Stimulated activated CD8-positive, alpha-beta memory T cell treated with anti-CD3 and anti-CD28 coated beads, Interleukin-4, amount 100 ng/mL, for 24 hours (primary cell): ENCODE data around the gene DNAJC21.
"Not testable (repeated sequence)": the region's sequence is repeated elsewhere in the genome, so short reads cannot be mapped to it uniquely, and the experiment has no call there.

Source experiments
- DNase-seq: peaks from one replicate; pipeline ENCODE4 v3.0.0-alpha.2; 2020; ENCODE audit warnings: low read depth

The DNAJC21 gene

DNA sequence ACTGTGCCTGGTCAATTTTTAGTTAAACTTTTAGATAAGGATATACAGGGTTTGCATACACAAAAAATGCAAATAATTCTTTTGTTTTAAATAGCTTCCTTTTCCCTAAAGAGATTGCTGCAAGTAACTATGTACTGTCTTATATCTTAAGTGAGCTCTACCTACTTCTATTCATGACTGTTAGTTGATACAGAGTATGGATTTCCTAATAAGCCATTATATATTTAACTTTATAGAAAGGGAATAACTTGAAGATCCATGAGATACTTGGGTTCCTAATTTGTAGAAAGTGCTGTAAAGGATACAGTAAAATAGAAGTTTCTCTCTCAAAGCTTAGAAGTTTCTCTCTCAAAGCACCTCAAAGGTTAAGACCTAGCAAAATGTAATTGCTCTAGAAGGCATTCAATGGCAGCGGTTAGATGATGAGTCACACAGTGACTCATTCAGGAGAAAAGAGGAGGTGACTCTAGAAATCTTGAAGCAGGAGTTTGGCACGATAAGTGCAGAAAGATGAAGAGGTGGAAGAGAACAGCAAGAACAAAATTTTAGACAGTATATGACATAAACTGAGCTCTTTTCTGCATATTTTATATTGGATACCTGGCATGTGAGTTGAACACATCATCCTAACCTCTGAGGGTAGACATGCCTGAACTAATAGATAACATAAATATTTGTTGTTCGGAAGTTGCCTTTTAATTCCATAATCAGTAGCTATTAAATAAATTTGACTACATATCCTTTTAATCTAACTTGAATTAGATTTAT, 5.5 kb upstream of the DNAJC21 start:
- DNase-seq, result no peak

DNA sequence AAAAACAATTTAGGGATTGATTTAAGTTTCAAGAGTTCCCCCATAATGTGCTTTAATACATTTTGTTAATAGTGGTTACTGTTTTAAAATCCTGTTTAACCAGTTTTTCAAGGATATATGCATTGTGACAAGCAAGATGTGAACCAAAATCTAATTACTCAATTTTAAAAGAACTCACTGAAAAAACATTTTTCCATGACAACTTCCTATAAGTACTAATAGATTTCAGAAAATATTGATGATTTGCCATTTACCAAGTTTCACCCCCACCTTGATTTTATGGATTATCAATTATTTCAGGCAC, 4.9 kb upstream of the DNAJC21 start:
- DNase-seq, result no peak

DNA sequence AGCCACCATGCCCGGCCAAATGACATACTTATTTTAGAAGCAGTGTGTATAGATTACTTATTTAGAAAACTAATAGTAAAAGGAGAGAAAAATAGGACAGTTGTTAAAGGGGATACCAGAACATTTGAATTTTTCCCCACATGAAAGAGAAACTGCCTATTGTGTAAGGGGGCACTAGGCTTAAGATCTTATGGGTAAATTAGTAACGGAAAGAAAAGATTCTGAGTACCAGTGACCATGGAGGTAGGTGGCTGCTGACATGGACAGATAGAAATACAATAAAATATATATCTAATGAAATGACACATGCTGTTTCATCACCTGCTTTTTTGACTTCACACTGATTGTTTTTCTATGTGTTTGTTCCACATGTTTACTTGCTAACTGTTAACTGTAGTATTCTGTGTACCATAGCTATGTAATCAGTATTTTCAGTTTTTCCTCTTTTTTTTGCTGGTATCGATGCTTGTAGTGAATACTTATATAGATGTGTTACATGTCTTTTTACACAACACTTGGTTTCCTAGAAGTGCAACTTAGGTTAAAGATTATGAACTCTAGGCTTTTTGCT, 3.0 kb upstream of the DNAJC21 start:
- no peak for DNase-seq

DNA sequence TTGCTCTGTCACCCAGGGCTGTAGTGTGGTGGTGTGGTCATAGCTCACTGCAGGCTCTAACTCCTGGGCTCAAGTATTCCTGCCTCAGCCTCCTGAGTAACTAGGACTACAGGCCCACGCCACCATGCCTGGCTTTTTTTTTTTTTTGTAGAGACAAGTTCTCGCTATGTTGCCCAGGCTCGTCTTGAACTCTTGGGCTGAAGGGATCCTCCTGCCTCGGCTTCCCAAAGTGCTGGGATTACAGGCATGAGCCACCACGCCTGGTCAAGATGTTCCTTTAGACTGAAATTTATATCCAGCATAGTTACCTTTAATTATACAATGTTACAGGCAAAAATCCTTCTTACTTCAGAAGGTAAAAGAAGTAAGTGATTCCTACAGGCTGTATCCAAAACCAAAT, 1.6 kb upstream of the DNAJC21 start:
- DNase-seq, result no peak

DNA sequence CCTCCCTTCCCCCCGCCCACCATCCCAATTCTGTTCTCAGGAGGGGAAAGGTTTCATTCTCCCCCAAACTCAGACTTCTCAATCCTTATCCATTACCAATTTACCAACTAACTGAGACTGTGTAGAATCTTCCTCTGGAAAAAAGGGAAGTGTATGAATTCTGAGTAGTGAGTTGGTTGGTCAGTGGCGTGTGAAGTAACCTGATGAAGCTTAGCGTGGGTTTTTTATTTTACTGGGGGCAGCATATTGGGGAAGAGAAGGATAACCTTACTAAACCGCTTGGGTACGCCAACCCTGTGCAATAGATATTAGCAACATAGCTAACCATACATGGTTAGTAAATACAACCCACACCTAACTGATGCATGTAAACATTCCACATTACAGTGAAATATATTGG, 1.1 kb upstream of the DNAJC21 start:
- no peak for DNase-seq

DNA sequence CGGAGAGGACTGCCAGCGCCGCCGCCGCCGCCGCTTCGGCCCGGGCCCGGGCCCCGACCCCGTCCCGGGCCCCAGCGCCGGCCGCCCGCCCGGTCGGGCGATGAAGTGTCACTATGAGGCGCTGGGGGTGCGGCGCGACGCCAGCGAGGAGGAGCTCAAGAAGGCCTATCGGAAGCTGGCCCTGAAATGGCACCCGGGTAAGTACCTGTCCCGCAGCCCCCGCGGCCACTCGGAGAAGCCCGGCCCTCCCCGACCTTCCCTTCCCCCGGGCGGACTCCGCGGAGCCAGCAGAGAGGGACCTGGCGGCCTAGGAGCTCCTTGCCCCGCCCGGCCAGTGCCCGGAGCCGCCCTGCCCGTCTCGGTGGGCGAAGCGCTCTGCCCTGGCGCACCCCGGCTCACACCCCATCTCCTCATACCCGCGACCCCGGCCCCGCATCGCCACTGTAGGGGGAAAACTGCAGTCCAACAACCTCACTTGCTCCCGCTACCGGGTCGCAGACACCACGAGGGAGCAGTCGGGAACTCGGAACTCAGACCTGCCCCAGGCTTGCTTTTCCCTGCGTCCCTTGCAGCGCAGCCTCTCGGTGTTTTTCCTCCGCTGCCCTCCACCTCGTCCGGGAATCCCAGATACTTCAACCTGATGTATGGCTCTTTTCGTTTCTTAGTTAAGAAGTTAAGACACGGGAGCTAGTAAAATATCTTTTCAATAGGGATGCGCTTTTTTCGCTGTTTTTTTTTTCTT, 532 bp downstream of the DNAJC21 start:
- DNase-seq, result peak; percentile 71

DNA sequence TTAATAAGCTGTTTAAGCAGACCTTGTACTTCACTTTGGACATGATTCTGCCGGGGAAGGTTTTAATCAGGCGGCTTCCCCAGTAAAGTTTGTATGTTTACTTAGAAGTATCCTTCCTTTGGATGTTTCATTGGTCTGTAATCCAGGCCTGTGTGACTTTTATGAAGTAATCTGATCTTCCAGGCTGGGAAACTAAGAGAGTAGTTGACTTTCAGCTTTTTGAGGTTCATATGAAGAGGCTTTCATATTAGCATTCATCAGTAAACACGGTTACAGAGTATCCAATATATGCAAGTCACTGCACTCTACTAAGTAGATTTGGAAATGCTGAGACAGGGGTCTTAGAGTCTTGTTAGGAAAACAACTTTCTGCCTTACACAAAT, 1.1 kb downstream of the DNAJC21 start:
- no peak for DNase-seq

DNA sequence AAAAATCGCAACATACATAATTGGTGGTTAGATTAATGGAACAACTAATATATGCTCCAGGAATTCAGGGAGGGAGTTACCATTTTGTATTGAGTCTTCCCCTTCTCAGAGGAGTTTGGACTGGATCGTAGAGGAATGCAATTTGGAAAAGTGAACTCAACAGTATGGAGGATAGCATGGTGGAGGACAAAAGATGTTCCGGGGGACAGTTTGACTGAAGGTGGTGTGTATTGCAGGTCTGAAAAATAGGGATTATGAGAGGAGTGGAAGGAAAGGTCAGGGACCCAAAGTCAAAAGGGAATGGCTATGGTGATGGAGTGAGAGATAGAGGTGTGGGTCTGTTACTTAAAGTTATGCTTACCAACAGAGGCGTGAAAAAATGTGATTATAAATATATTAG, 1.5 kb downstream of the DNAJC21 start:
- no peak for DNase-seq

DNA sequence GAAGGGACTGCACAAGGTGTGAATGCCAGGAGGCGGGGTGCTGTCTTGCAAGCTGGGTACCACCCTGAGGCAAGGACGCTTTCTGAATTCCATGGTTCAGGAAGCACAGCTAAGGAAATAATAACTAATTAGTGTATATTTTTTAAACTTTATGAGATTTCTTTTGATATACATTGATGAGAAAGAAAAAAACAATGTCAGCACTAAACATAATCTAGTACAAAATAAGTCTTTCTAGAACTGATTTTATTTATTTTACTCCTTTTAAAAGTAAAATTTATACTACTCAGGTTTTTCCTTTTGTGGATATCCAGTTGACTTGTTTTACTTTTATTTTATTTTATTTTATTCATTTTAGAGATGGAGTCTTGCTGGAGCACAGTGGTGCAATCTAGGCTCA, 3.6 kb downstream of the DNAJC21 start:
- no peak for DNase-seq

DNA sequence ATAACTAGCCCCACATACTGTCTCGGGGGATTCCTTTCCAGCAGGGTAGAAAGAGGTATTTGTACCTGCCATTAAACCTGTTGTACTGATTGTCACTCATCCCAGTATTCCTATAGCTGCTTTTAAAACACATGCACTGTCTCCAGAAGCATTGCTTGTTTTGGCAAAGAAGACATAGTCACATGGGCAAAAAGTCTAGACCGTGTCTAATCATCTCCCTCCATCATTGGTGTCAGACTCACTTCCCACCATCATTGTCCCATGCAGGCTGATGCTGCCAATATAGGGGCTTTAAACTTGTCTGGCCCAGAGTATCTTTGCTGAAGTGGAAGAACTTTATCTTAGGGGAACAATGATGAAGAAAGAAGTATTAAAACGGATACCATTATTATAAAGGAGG, 12.6 kb downstream of the DNAJC21 start:
- no peak for DNase-seq

DNA sequence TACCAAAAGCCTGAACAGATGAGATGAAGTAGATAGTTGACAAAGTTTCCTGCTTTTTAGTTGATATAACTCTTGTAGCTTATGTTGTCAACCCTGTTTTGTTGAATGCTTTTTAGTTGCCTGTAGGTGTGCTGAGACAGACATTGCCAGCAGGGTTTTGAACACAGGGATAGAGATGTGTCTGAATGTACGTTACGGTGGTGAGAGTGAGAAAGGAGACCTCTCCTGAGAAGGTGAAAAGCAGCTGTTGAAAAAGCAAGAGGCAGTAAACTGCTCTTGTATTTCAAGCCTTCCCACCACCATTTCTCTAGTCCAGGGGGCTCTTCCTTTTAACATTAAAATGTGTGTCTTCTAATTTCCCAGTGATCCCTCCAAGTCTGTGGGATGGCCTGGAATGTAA, 14.7 kb downstream of the DNAJC21 start:
- no peak for DNase-seq

DNA sequence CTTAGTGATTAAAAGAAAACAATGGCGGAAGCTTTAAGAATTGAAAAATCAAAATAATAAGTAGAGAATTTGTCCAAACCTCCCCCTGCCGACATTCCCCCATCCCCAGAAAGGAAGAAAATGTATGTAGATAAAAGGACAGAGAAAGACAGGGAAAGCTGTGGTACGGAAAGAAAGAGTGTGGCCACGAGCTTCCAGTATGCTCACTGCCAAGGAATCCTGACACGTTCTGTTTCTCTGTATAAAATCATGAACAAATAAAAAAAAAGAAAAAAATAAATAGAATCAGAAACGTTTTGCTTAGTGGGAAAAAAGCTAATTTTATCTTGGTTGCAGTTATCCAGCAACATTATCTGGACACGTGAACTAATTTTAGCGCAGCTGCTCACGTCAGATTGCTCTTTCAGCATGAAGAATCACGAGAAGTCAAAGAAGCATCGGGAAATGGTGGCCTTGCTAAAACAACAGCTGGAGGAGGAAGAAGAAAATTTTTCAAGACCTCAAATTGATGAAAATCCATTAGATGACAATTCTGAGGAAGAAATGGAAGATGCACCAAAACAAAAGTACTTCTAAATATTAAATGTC, 15.2 kb downstream of the DNAJC21 start:
- no peak for DNase-seq

DNA sequence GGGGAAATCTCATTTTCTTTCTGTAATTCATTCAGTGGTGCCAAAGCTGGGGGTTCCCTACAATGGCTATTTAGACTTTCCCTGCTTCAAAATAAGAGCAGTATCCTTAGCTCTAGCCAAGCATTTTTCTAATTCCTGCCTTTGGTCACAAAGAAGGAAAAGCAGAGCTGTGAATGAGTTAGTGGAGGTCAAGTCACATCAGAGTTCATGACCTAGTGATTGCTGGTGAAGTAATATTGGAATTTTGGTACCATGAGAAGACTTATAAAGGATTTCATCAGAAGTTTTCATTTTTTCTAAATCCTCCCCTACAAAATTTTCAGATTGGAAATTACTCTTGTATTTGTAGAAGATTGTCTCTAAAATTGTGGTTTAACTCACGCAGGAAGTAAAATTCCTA, 28.0 kb downstream of the DNAJC21 start:
- DNase-seq, result no peak

DNA sequence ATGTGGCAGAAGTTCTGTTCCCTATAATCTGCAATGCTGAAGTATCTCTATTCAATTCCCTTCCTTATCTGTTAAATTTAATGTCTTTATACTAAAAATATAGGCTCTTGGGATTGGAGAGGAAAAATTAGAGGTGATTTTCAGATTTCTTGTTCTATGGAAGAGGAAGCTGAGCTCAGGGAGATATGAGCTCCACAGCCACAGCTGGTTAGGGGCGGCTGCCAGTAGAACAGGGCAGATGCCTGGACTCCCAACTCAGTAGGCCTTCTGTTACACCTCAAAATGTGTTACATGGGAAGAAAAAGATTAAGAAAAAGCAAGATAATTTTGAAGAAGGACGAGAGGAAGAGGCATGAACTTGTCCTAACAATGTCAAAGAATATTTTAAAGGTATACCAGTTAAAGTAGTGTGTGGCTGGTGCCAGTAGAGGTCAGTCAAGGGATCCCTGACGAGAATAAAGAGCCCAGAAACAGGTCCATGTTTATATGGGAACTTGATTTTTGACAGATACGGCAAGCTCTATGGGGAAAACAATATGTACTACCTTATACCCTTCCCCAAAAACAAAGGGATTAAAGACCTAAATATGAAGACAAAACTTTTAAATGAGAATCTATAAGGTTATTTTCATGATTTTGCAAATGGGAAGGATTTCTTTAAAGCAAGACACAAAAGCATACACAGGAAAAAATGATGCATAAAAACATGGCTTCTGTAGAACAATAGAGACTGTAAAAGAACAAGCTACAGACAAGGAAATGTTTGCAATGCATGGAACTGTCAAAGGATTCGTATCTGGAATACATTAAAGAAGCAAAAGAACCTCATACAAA, 28.7 kb downstream of the DNAJC21 start:
- no peak for DNase-seq

DNA sequence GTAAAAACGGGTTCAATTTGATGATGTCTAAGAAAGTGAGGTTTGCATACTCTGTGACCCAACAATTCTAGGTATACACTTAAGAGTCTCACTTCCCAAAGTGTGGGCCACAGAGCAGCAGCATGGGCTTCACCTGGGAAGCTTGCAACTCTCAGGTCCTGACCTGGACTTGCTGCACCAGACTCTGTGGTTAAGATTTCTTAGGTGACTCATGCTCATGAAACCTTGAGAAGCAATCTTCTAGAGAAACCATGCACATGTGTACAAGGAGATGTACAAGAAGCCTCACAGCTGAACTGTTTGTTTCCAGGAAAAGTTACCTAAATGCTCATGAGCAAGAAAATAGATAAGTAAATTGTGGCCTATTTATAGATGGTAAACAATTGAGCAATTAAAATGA, 30.0 kb downstream of the DNAJC21 start:
- DNase-seq, result peak; percentile 2

DNA sequence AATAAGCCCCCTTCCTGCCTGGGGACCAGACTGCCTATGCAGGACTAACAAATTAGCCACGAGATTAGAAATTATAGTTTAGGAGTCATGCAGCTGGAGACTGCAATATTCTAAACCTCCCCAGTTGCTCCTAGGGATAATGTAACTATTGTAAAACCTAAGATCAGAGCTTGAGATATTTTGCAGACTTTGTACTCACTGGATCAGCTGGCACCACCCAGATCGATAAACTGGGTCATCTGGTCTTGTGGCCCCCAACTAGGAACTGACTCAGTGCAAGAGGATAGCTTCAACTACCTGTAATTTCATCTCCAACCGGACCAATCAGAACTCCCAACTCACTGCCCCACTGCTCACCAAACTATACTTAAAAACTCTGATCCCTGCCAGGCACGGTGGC, 38.2 kb downstream of the DNAJC21 start:
- DNase-seq, result no peak

DNA sequence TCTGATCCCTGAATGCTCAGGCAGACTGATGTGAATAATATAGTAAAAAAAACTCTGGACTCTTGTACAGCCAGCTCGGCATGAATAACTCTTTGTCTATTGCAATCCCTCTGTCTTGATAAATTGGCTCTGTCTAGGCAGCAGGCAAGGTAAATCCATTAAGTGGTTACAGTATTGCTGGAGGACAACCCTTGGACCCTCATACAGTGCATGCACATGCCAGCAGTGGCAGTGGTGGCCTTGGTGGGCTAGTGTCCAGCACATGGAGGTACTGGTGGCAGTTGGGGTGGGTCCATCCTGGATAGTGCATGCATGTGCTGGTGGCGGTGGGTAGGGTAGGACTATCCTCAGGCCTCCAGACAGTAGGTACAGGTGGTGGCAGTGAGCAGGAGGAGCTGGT, 38.9 kb downstream of the DNAJC21 start:
- DNase-seq, result no peak

DNA sequence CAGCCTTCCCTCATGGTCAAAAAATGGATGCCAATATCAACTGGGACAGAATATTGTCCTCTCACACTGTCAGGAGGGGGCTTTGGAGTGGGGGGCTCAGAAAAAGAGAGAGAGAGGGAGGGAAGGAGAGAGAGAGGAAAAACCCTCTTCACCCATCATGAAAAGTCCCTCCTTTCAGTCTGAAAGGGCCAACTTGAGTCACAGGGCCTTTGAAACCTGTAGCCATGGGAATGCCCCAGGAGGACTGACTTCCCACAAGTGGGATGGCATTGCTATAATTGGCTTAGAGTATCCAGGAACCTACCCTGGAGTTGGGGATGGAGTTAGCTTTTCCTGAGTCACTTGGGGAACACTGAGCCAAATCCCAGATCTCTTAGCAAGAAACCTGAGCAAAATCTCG, 41.2 kb downstream of the DNAJC21 start:
- DNase-seq, result no peak

DNA sequence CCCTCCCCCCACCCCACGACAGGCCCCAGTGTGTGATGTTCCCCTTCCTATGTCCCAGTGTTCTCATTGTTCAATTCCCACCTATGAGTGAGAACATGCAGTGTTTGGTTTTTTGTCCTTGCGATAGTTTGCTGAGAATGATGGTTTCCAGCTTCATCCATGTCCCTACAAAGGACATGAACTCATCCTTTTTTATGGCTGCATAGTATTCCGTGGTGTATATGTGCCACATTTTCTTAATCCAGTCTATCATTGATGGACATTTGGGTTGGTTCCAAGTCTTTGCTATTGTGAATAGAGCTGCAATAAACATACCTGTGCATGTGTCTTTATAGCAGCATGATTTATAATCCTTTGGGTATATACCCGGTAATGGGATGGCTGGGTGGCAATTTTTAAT, 42.3 kb downstream of the DNAJC21 start:
- not testable (repeated sequence) for DNase-seq

DNA sequence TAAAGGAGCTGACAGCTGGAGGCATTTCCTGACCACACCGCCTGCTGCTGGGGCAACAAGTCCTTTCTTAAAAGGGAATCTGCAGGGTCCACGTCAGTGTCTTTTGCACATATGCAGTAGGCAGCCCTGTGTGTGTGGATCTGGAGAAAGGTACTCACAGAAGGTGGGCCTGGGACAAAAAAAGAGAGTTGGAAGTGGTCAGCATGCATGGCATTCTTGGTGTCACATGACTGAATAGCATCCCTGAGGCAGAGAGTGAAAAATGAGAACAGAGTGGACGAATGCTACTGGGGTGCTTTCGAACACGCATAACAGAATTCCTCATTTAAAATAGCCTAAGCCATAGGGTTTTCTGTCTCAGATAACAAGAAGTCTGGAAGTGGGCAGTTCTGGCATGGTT, 47.0 kb downstream of the DNAJC21 start:
- DNase-seq, result no peak

DNA sequence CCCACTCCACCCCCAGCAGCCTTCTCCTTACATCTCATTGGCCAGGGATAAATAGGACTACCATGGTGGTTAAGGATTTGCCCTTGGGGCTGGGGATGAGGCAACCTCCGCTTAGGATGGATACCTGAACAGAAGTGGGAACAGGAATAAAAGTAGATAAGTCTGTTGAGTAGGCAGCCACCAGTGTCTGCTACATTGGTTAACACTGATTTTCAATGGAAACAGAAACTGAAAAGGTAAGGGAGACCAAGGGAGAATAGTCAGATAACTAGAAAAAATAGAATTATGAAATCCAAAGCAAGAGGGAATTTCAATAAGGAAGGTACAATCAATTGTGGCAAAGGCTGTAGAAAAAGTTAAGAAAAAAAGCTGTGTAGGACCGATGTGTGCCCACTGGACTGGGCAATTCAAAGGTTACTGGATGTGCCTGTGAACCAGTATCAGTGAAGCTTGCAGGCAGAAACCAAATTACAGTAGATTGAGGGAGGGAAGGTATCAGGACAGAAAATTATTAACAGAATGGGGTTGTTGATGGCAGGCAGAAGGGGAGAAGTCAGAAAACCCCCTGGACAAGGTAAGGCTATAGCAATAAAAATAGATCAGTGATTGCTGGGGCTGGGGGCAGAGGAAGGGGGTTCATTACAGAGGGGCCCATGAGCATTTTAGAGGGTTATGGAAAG, 48.7 kb downstream of the DNAJC21 start:
- no peak for DNase-seq

DNA sequence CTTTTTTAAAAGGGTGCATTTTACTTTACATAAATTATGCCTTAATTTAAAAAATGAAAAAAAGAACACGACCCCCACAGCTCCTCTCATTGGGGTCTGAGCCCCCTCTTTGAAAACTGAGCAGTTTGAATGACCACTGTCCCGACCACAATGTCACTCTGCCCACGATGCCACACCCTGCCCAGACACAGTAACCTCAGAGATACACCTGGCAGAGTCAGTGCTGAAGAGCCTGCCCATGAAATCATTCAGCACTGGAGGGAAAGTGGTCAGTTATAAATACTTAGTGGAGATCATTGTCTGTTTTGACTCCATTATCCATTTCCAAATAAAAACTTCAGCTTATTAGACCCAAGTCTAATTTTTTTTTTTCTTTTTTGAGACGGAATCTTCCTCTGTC, 49.3 kb downstream of the DNAJC21 start:
- no peak for DNase-seq
